ENCODE measurements around the gene TAF1A.
"Not testable (repeated sequence)": the region's sequence is repeated elsewhere in the genome, so short reads cannot be mapped to it uniquely, and the experiment has no call there.

Gene TAF1A

DNA sequence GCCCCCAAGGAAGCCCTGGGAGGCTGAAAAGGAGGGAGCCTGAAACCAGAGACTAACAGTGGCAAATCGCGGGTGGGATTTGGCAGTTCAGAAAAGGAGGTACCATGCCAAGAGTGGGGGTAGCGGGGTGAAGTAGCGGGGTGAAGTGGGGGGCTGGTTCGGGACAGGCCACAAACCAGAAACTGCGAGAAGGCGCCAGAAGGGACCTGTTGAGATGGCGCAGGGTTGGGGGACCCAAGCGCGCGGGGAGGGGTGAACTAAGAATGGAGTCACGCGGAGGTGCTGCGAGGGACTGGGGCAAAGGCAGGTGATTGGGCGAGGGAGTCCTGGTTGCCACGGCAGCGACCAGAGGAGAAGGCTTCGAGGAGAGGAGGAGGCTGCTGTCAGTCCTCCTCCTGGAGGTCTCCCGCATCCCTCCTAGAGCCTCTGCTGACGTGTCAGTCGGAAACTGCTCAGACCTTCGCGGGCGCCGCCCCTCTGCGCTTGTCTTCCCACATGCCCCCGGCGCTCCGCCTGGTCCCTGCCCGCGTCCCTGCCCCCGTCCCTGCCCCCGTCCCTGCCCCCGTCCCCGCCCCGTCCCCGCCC lies 27.7 kb upstream of the TAF1A start:
- Histone ChIP-seq H3K79me2 (ENCODE audit: insufficient read depth, low read depth) (peaks cover 9% of the 10 kb centered on the region; the same call in 1 of the 2 replicates), H2AFZ (ENCODE audit: low read depth) (peak overlapping the region; percentile 80), H3K4me1 (ENCODE audit: low read depth, poor library complexity, severe bottlenecking) (peaks cover 32% of the 10 kb centered on the region), H3K4me2 (peak overlapping the region; percentile 43), H3K27ac (peak overlapping the region; percentile 3), H4K20me1 (ENCODE audit: insufficient read depth) (no peaks in the 10 kb centered on the region), H3K9ac (peak overlapping the region; percentile 51), H3K27me3 (ENCODE audit: insufficient read depth, low read depth) (no peaks in the 10 kb centered on the region), H3K4me3 (IDR thresholded peaks at IDR 0.05; ENCODE audit: insufficient read depth, low read depth, low read length) (peak overlapping the region; percentile 48), H3K36me3 (ENCODE audit: insufficient read depth) (no peaks in the 10 kb centered on the region; the same call in 1 of the 2 replicates)
- TF ChIP-seq, protein P1, sequence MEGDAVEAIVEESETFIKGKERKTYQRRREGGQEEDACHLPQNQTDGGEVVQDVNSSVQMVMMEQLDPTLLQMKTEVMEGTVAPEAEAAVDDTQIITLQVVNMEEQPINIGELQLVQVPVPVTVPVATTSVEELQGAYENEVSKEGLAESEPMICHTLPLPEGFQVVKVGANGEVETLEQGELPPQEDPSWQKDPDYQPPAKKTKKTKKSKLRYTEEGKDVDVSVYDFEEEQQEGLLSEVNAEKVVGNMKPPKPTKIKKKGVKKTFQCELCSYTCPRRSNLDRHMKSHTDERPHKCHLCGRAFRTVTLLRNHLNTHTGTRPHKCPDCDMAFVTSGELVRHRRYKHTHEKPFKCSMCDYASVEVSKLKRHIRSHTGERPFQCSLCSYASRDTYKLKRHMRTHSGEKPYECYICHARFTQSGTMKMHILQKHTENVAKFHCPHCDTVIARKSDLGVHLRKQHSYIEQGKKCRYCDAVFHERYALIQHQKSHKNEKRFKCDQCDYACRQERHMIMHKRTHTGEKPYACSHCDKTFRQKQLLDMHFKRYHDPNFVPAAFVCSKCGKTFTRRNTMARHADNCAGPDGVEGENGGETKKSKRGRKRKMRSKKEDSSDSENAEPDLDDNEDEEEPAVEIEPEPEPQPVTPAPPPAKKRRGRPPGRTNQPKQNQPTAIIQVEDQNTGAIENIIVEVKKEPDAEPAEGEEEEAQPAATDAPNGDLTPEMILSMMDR (conservative IDR thresholded peaks at IDR 0.05; ENCODE audit: low read depth, low read length), result no peak

DNA sequence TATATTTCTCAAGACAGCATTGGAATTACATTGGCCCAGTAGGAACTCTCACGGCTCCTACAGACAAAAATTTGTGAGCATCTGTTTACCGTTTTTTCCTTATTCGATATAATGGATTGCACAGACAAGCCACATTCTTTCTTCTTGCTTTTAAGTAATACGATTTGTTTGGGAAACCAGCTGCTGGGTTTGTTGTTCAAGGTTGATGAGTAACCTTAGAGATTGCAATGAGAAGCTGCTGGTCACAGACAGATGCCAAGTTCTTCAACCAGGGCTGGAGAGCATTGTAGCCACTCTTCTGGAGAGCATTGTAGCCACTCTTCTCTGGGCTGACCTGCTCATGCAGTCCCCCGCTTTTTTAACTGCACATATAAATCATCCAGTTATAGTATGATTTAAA lies 26.8 kb upstream of the TAF1A start:
- H3K36me3 ChIP-seq (ENCODE audit: insufficient read depth), result no peaks in the 10 kb centered on the region
- H4K20me1 ChIP-seq (ENCODE audit: insufficient read depth), result no peaks in the 10 kb centered on the region
- H3K9ac ChIP-seq, result no peak overlapping the region
- H3K4me1 ChIP-seq (ENCODE audit: low read depth, poor library complexity, severe bottlenecking), result peaks cover 32% of the 10 kb centered on the region
- no peak overlapping the region; the same call in 1 of the 2 replicates for H3K4me2 ChIP-seq
- peaks cover 9% of the 10 kb centered on the region; the same call in 1 of the 2 replicates for H3K79me2 ChIP-seq (ENCODE audit: insufficient read depth, low read depth)
- no peaks in the 10 kb centered on the region for H3K27me3 ChIP-seq (ENCODE audit: insufficient read depth, low read depth)
- no peak overlapping the region for H3K4me3 ChIP-seq (IDR thresholded peaks at IDR 0.05; ENCODE audit: insufficient read depth, low read depth, low read length)
- TF ChIP-seq, protein P1 (conservative IDR thresholded peaks at IDR 0.05; ENCODE audit: low read depth, low read length), result no peak
- peak overlapping the region; percentile 80 for H2AFZ ChIP-seq (ENCODE audit: low read depth)
- H3K27ac ChIP-seq, result no peak overlapping the region

DNA sequence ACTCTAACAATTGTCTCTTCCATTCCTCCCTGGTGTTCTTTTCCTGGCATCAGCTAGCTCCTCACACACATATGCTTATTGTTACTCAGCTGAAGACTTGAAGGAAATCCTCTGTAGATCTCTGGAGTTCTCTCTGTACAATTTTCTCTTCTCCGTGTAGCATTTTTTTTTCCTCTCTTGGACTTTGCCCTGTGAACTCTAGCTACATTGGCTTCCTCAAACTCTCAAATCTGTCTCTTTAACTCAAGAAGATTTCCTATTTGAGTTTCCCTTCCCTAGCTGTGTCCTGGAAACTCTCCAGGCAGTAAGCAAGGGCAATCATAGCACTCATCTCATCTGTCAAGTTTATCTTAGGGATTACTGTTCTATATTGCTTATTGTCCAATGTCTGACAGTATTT lies 23.9 kb upstream of the TAF1A start:
- Histone ChIP-seq H3K27ac (no peak overlapping the region), H3K79me2 (ENCODE audit: insufficient read depth, low read depth) (no peaks in the 10 kb centered on the region), H3K4me3 (IDR thresholded peaks at IDR 0.05; ENCODE audit: insufficient read depth, low read depth, low read length) (no peak overlapping the region), H3K27me3 (ENCODE audit: insufficient read depth, low read depth) (no peaks in the 10 kb centered on the region), H2AFZ (ENCODE audit: low read depth) (no peak overlapping the region), H3K9ac (no peak overlapping the region), H3K36me3 (ENCODE audit: insufficient read depth) (no peaks in the 10 kb centered on the region), H4K20me1 (ENCODE audit: insufficient read depth) (no peaks in the 10 kb centered on the region), H3K4me1 (ENCODE audit: low read depth, poor library complexity, severe bottlenecking) (peaks cover 6% of the 10 kb centered on the region), H3K4me2 (no peak overlapping the region)
- TF ChIP-seq, protein P1 (conservative IDR thresholded peaks at IDR 0.05; ENCODE audit: low read depth, low read length), result no peak

DNA sequence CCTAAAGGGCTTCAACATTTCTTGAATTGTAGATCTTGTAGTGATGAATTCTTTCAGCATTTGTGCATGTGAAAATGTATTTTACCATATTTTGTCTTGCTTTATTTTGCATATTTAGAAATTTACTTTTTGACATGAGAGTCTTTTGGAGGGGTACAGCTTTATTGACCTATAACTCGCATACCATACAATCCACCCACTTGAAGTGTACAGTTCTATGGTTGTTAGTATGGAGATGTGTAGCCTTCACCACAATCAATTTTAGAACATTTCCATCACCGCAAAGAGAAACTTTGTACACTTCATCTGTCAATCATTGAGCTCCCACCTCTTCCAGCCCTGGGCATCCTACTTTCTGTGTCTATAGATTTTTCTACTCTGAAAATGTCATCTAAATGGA lies 21.0 kb upstream of the TAF1A start:
- TF ChIP-seq, protein P1 (conservative IDR thresholded peaks at IDR 0.05; ENCODE audit: low read depth, low read length), result no peak
- H3K4me2 ChIP-seq, result no peak overlapping the region

DNA sequence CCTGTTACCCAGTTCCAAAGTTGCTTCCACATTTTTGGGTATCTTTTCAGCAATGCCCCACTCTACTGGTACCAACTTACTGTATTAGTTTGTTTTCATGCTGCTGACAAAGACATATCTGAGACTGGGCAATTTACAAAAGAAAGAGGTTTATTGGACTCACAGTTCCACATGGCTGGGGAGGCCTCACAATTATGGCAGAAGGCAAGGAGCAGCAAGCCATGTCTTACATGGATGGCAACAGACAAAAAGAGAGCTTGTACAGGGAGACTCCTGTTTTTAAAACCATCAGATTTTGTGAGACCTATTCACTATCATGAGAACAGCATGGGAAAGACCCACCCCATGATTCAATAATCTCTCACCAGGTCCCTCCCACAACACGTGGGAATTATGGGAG lies 19.4 kb upstream of the TAF1A start:
- H2AFZ ChIP-seq (ENCODE audit: low read depth); H3K79me2 ChIP-seq (ENCODE audit: insufficient read depth, low read depth); H3K4me1 ChIP-seq (ENCODE audit: low read depth, poor library complexity, severe bottlenecking); H3K27me3 ChIP-seq (ENCODE audit: insufficient read depth, low read depth); H3K4me3 ChIP-seq (IDR thresholded peaks at IDR 0.05; ENCODE audit: insufficient read depth, low read depth, low read length); H4K20me1 ChIP-seq (ENCODE audit: insufficient read depth); H3K27ac ChIP-seq; H3K36me3 ChIP-seq (ENCODE audit: insufficient read depth); H3K9ac ChIP-seq; H3K4me2 ChIP-seq: not testable (repeated sequence)

More for the DNA sequence above, 21.0 kb upstream of the TAF1A start:
- Histone ChIP-seq H3K27me3 (ENCODE audit: insufficient read depth, low read depth) (no peaks in the 10 kb centered on the region), H3K79me2 (ENCODE audit: insufficient read depth, low read depth) (no peaks in the 10 kb centered on the region), H3K4me3 (IDR thresholded peaks at IDR 0.05; ENCODE audit: insufficient read depth, low read depth, low read length) (no peak overlapping the region), H3K9ac (no peak overlapping the region), H2AFZ (ENCODE audit: low read depth) (no peak overlapping the region), H3K36me3 (ENCODE audit: insufficient read depth) (no peaks in the 10 kb centered on the region), H3K27ac (no peak overlapping the region), H4K20me1 (ENCODE audit: insufficient read depth) (no peaks in the 10 kb centered on the region), H3K4me1 (ENCODE audit: low read depth, poor library complexity, severe bottlenecking) (no peaks in the 10 kb centered on the region)

All from KMS-11 (cell line).